Measurements from ENCODE around the gene AKNA. TPM values are rescaled to one million over a fixed set of nuclear protein-coding genes. Genes with fewer than 3 reads are reported as not detected.

AKNA gene
- polyA plus RNA-seq, 2 of the 4 experiments (the other 2 are of a cell fraction): 2.7 to 4.6 TPM

DNA sequence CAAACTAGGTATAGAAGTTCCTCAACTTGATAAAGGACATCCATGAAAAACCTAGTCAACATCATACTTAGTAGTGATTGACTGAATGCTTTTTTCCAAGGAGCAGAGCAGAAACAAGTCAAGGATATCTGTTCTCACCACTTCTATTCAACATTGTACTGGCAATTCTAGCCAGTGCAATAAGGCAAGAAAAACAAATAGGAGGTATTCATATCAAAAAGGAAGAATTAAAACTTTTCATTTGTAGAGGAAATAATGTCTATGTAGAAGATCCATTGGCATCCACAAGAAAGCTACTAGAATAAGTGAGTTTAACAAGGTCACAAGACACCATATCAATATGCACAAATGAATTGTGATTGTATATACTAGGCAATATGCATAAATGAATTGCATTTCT, 93.1 kb downstream of the AKNA start:
- ATAC-seq: no peak
- FAIRE-seq: no peak

GRCh38 chr9:114291886-114292590, 95.7 kb downstream of the AKNA start:
- H3K27ac ChIP-seq: no peak overlapping the region
- ChIA-PET POLR2A (no interaction called here), CTCF (interaction anchor here (0.9 to 10.0 kb wide), 37 partner anchors 11 to 844 kb away, joined by 3 to 216 read pairs (median 9); partner anchors contain the start of genes AMBP and COL27A1)
- no peak for DNase-seq (ENCODE audit: low read depth in 1 of 2, low spot score in 1 of 2)
- ATAC-seq: no peak
- peaks cover 9% of the 10 kb centered on the region; the same call in 2 of the 3 replicates for H3K9me3 ChIP-seq
- 88% methylated on average over 11 of the region's 11 CpGs for WGBS (ENCODE audit: missing lambda C conversion rate)
- H3K4me1 ChIP-seq: peaks cover 37% of the 10 kb centered on the region
- no peak for FAIRE-seq
- no peak overlapping the region for H3K4me2 ChIP-seq
- no peak overlapping the region for H3K4me3 ChIP-seq
- no peak for TF ChIP-seq FOSL2 (IDR thresholded peaks at IDR 0.05)
- TF ChIP-seq FOSL2 (CRISPR knock-in tag; IDR thresholded peaks at IDR 0.05): no peak
- no peak for TF ChIP-seq SMC3 (IDR thresholded peaks at IDR 0.05)
- TF ChIP-seq CBX8 (IDR thresholded peaks at IDR 0.05): no peak
- TF ChIP-seq KDM5A (IDR thresholded peaks at IDR 0.05): no peak
- no peak for TF ChIP-seq NFE2L2 (conservative IDR thresholded peaks at IDR 0.05; ENCODE audit: low read length)
- no peak for TF ChIP-seq RAD21 (conservative IDR thresholded peaks at IDR 0.05 in 1 of 2, IDR thresholded peaks at IDR 0.05 in 1 of 2)
- TF ChIP-seq KDM1A (IDR thresholded peaks at IDR 0.05; ENCODE audit: low read depth): no peak
- no peak for TF ChIP-seq BHLHE40 (IDR thresholded peaks at IDR 0.05; ENCODE audit: low read depth, low read length)
- no peak for TF ChIP-seq MAFK (IDR thresholded peaks at IDR 0.05; ENCODE audit: partially characterized antibody)
- no peak for TF ChIP-seq POLR2A (IDR thresholded peaks at IDR 0.05; ENCODE audit: low read length)
- TF ChIP-seq FOSB (CRISPR knock-in tag; IDR thresholded peaks at IDR 0.05): no peak
- TF ChIP-seq, protein P1, sequence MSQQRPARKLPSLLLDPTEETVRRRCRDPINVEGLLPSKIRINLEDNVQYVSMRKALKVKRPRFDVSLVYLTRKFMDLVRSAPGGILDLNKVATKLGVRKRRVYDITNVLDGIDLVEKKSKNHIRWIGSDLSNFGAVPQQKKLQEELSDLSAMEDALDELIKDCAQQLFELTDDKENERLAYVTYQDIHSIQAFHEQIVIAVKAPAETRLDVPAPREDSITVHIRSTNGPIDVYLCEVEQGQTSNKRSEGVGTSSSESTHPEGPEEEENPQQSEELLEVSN (IDR thresholded peaks at IDR 0.05; ENCODE audit: borderline replicate concordance, low read depth): no peak
- no peak for TF ChIP-seq MAX (IDR thresholded peaks at IDR 0.05)
- TF ChIP-seq FOXS1 (CRISPR knock-in tag; IDR thresholded peaks at IDR 0.05): no peak
- TF ChIP-seq ZFP36 (IDR thresholded peaks at IDR 0.05; ENCODE audit: borderline replicate concordance, partially characterized antibody): no peak
- TF ChIP-seq ATOH8 (CRISPR knock-in tag; IDR thresholded peaks at IDR 0.05; ENCODE audit: low read depth): no peak
- no peak for TF ChIP-seq ZNF302 (CRISPR knock-in tag; IDR thresholded peaks at IDR 0.05)
- TF ChIP-seq MAZ (IDR thresholded peaks at IDR 0.05; ENCODE audit: borderline replicate concordance, low read depth, low read length): no peak

More for the DNA sequence above, 93.1 kb downstream of the AKNA start:
- peaks cover 9% of the 10 kb centered on the region; the same call in 2 of the 3 replicates for H3K9me3 ChIP-seq
- no peak overlapping the region for H3K4me3 ChIP-seq
- ChIA-PET POLR2A (no interaction called here), CTCF (interaction anchor here (5.9 to 10.0 kb wide), 3 partner anchors 139 to 213 kb away, joined by 181 to 216 read pairs (median 191); partner anchors contain the start of genes AMBP and COL27A1)
- no peak for DNase-seq (ENCODE audit: low read depth in 1 of 2, low spot score in 1 of 2)
- TF ChIP-seq NPAS2 (CRISPR knock-in tag; IDR thresholded peaks at IDR 0.05; ENCODE audit: borderline replicate concordance): no peak
- TF ChIP-seq HEYL (CRISPR knock-in tag; IDR thresholded peaks at IDR 0.05): no peak
- TF ChIP-seq, protein P2, sequence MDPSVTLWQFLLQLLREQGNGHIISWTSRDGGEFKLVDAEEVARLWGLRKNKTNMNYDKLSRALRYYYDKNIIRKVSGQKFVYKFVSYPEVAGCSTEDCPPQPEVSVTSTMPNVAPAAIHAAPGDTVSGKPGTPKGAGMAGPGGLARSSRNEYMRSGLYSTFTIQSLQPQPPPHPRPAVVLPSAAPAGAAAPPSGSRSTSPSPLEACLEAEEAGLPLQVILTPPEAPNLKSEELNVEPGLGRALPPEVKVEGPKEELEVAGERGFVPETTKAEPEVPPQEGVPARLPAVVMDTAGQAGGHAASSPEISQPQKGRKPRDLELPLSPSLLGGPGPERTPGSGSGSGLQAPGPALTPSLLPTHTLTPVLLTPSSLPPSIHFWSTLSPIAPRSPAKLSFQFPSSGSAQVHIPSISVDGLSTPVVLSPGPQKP (IDR thresholded peaks at IDR 0.05; ENCODE audit: low read depth, low read length): no peak
- no peak for TF ChIP-seq RFX5 (IDR thresholded peaks at IDR 0.05)
- no peak for TF ChIP-seq RNF2 (IDR thresholded peaks at IDR 0.05; ENCODE audit: borderline replicate concordance, low read depth)
- no peak for TF ChIP-seq KDM5A (IDR thresholded peaks at IDR 0.05)
- no peak for TF ChIP-seq MAX (IDR thresholded peaks at IDR 0.05)
- TF ChIP-seq SREBF2 (IDR thresholded peaks at IDR 0.05): no peak
- no peak for TF ChIP-seq REST (IDR thresholded peaks at IDR 0.05)
- no peak for TF ChIP-seq POLR2AphosphoS2 (conservative IDR thresholded peaks at IDR 0.05; ENCODE audit: low read length)
- no peak for TF ChIP-seq MAZ (IDR thresholded peaks at IDR 0.05; ENCODE audit: borderline replicate concordance, low read depth, low read length)
- H3K27ac ChIP-seq: no peak overlapping the region
- H3K4me1 ChIP-seq: peaks cover 11% of the 10 kb centered on the region
- H3K4me2 ChIP-seq: no peak overlapping the region
